ENCODE measurements around the gene TMEM44. TPM values are rescaled to one million over a fixed set of nuclear protein-coding genes. Genes with fewer than 3 reads are reported as not detected.

Gene TMEM44
- total and polyA plus RNA-seq, 8 donors: 1.7 to 17.8 (median 4.3) TPM

- FAIRE-seq: no peak
- no peak for DNase-seq
- Histone ChIP-seq H3K4me1 (no peaks in the 10 kb centered on the region), H3K36me3 (no peaks in the 10 kb centered on the region), H3K27ac (no peak overlapping the region), H3K9me3 (no peaks in the 10 kb centered on the region), H3K4me3 (no peak overlapping the region), H3K27me3 (peaks cover 0 to 3% (median 0%) of the 10 kb centered on the region in 4 donors)
- WGBS, 2 donors: 67 to 68% methylated on average over 1 of the region's 1 CpG
- no peak for ATAC-seq
- TF ChIP-seq CTCF (IDR thresholded peaks at IDR 0.05): no peak
- intact Hi-C loops (cut with DNase I): no loop called here
These were observed 43.3 kb upstream of the TMEM44 start for GRCh38 chr3:194676471-194676870.

- Histone ChIP-seq H3K36me3 (no peaks in the 10 kb centered on the region), H3K4me1 (peaks cover 6 to 7% (median 7%) of the 10 kb centered on the region in 3 donors), H3K27me3 (peaks cover 0 to 3% (median 0%) of the 10 kb centered on the region in 4 donors), H3K9me3 (no peaks in the 10 kb centered on the region), H3K27ac (no peak overlapping the region), H3K4me3 (no peak overlapping the region)
- DNase-seq: no peak
- no peak for TF ChIP-seq CTCF (IDR thresholded peaks at IDR 0.05)
- 26 to 30% methylated on average over 4 of the region's 4 CpGs for WGBS, 2 donors
- intact Hi-C loops (cut with DNase I): no loop called here
- no peak for FAIRE-seq
- no peak for ATAC-seq
These were observed 42.5 kb upstream of the TMEM44 start for GRCh38 chr3:194675680-194676079.

- Histone ChIP-seq H3K4me3 (no peak overlapping the region), H3K36me3 (no peaks in the 10 kb centered on the region), H3K9me3 (no peaks in the 10 kb centered on the region), H3K27ac (no peak overlapping the region), H3K4me1 (peaks cover 8 to 12% (median 12%) of the 10 kb centered on the region in 3 donors), H3K27me3 (peaks cover 0 to 3% (median 0%) of the 10 kb centered on the region in 4 donors)
- no peak for DNase-seq
- no peak for FAIRE-seq
- TF ChIP-seq CTCF (IDR thresholded peaks at IDR 0.05): no peak
- WGBS, 2 donors: 36 to 37% methylated on average over 12 of the region's 12 CpGs
- intact Hi-C loops (cut with DNase I): no loop called here
- no peak for ATAC-seq
These were observed 41.9 kb upstream of the TMEM44 start for GRCh38 chr3:194675081-194675640.

GRCh38 chr3:194673761-194674160, 40.5 kb upstream of the TMEM44 start:
- Histone ChIP-seq H3K9me3 (no peaks in the 10 kb centered on the region), H3K27me3 (peaks cover 0 to 3% (median 0%) of the 10 kb centered on the region in 4 donors), H3K36me3 (no peaks in the 10 kb centered on the region), H3K4me3 (no peak overlapping the region), H3K4me1 (peaks cover 8 to 15% (median 14%) of the 10 kb centered on the region in 3 donors), H3K27ac (no peak overlapping the region)
- intact Hi-C loops (cut with DNase I): no loop called here
- TF ChIP-seq CTCF (IDR thresholded peaks at IDR 0.05): no peak
- DNase-seq (no peak), ATAC-seq (no peak), FAIRE-seq (no peak)
- WGBS, 2 donors: 64 to 75% methylated on average over 3 of the region's 3 CpGs

- H3K4me3 ChIP-seq: peak overlapping the region; percentile 56 to 91 (median 68)
- peak in 2 of 4 donors; percentile 2 to 8 for ATAC-seq
- no peak for FAIRE-seq
These were observed 39.7 kb upstream of the TMEM44 start for GRCh38 chr3:194672876-194673275.

More at GRCh38 chr3:194672876-194673275, 39.7 kb upstream of the TMEM44 start:
- intact Hi-C loops (cut with DNase I): no loop called here
- H3K36me3 ChIP-seq: no peaks in the 10 kb centered on the region
- peak overlapping the region; percentile 73 to 94 (median 87) for H3K27ac ChIP-seq
- TF ChIP-seq CTCF (IDR thresholded peaks at IDR 0.05): no peak
- no peak for DNase-seq
- H3K9me3 ChIP-seq: no peaks in the 10 kb centered on the region
- 25 to 31% methylated on average over 5 of the region's 5 CpGs for WGBS, 2 donors
- peaks cover 0 to 3% (median 0%) of the 10 kb centered on the region in 4 donors for H3K27me3 ChIP-seq
- H3K4me1 ChIP-seq: peaks cover 8 to 15% (median 14%) of the 10 kb centered on the region in 3 donors
